Measurements from ENCODE around the gene RPL4.

GRCh38 chr15:66452420-66452819 is 52.2 kb downstream of the RPL4 start:
- TF ChIP-seq CTCF (IDR thresholded peaks at IDR 0.05; ENCODE audit: low read length) (no peak), EZH2 (optimal IDR thresholded peaks at IDR 0.05; ENCODE audit: low read depth, low read length) (no peak), EZH2phosphoT487 (IDR thresholded peaks at IDR 0.05; ENCODE audit: low read length) (no peak)

Data from MM.1S (cell line).